ENCODE data around the gene BABAM1. TPM values are rescaled to one million over a fixed set of nuclear protein-coding genes. Genes with fewer than 3 reads are reported as not detected.

The BABAM1 gene
- total RNA-seq, 1 donor from 2014 or later, result 135 TPM

GRCh38 chr19:17325881-17326594 is 58.8 kb downstream of the BABAM1 start:
- ATAC-seq (ENCODE audit: low read depth) (no peak), DNase-seq (no peak)
- Mint-ChIP-seq H3K4me3 (no peak overlapping the region), H3K36me3 (ENCODE audit: low read depth) (peaks cover 10% of the 10 kb centered on the region), H3K4me1 (peaks cover 18% of the 10 kb centered on the region), H3K9me3 (no peaks in the 10 kb centered on the region), H3K27me3 (peaks cover 6% of the 10 kb centered on the region), H3K27ac (no peak overlapping the region)
- intact Hi-C loops (cut with micrococcal nuclease), result no loop called here
- CTCF ChIA-PET, result no interaction called here
- no peak for TF ChIP-seq CTCF (IDR thresholded peaks at IDR 0.05)
- POLR2A ChIA-PET, result interaction anchor here (0.7 to 3.5 kb wide), 4 partner anchors 7 to 34 kb away, joined by 3 to 24 read pairs (median 4); partner anchors contain the start of gene DDA1

- no peak for DNase-seq
- POLR2A ChIA-PET, result interaction anchor here (0.7 to 3.5 kb wide), 2 partner anchors 9 to 17 kb away, joined by 3 to 24 read pairs; partner anchors contain the start of gene DDA1
- H3K27ac Mint-ChIP-seq, result no peak overlapping the region
Measured at GRCh38 chr19:17326595-17326966, 59.3 kb downstream of the BABAM1 start.

GRCh38 chr19:17327068-17327653 is 59.9 kb downstream of the BABAM1 start:
- POLR2A ChIA-PET, result interaction anchor here (0.7 to 3.5 kb wide), 3 partner anchors 9 to 18 kb away, joined by 3 to 24 read pairs (median 3); partner anchors contain the start of gene DDA1
- H3K27me3 Mint-ChIP-seq, result peaks cover 6% of the 10 kb centered on the region
- peak overlapping the region; percentile 52 for H3K4me3 Mint-ChIP-seq
- H3K4me1 Mint-ChIP-seq, result peaks cover 18% of the 10 kb centered on the region
- peaks cover 6% of the 10 kb centered on the region for H3K36me3 Mint-ChIP-seq (ENCODE audit: low read depth)
- intact Hi-C loops (cut with micrococcal nuclease), result no loop called here
- CTCF ChIA-PET, result no interaction called here
- no peak for DNase-seq
- no peak for TF ChIP-seq CTCF (IDR thresholded peaks at IDR 0.05)
- ATAC-seq (ENCODE audit: low read depth), result no peak
- H3K9me3 Mint-ChIP-seq, result no peaks in the 10 kb centered on the region
- H3K27ac Mint-ChIP-seq, result no peak overlapping the region

More at GRCh38 chr19:17326595-17326966, 59.3 kb downstream of the BABAM1 start:
- no peak for TF ChIP-seq CTCF (IDR thresholded peaks at IDR 0.05)
- Mint-ChIP-seq H3K27me3 (peaks cover 6% of the 10 kb centered on the region), H3K4me3 (no peak overlapping the region), H3K36me3 (ENCODE audit: low read depth) (peaks cover 8% of the 10 kb centered on the region), H3K4me1 (peaks cover 18% of the 10 kb centered on the region), H3K9me3 (no peaks in the 10 kb centered on the region)
- no peak for ATAC-seq (ENCODE audit: low read depth)
- intact Hi-C loops (cut with micrococcal nuclease), result no loop called here
- CTCF ChIA-PET, result no interaction called here

- no peaks in the 10 kb centered on the region for H3K36me3 Mint-ChIP-seq (ENCODE audit: low read depth)
- peaks cover 6% of the 10 kb centered on the region for H3K27me3 Mint-ChIP-seq
- CTCF ChIA-PET, result interaction anchor here (1.0 kb wide), 1 partner anchor 23 kb away, joined by 3 read pairs; the partner anchor contains the start of gene MRPL34
- H3K27ac Mint-ChIP-seq, result no peak overlapping the region
- no peak for TF ChIP-seq CTCF (IDR thresholded peaks at IDR 0.05)
- peak overlapping the region; percentile 77 for H3K4me3 Mint-ChIP-seq
- H3K4me1 Mint-ChIP-seq, result peaks cover 16% of the 10 kb centered on the region
- intact Hi-C loops (cut with micrococcal nuclease), result no loop called here
- POLR2A ChIA-PET, result interaction anchor here (0.5 to 3.5 kb wide), 8 partner anchors 11 to 1265 kb away, joined by 3 to 24 read pairs (median 4); partner anchors contain the start of genes DDA1, MRPL34 and SLC27A1
- no peaks in the 10 kb centered on the region for H3K9me3 Mint-ChIP-seq
- ATAC-seq (ENCODE audit: low read depth) (peak; percentile 88), DNase-seq (peak; percentile 56)
Measured at GRCh38 chr19:17327654-17328516, 60.6 kb downstream of the BABAM1 start.

Other genes with a start within 250 kb of the BABAM1 start
- gene CPAMD8, start 240.6 kb upstream of the BABAM1 start, total RNA-seq, result 1.7 and 1.8 TPM in 2 replicates
- gene HAUS8, start 192.0 kb upstream of the BABAM1 start, total RNA-seq, result 15.8 and 17.8 TPM in 2 replicates
- gene MYO9B, start 191.7 kb upstream of the BABAM1 start, total RNA-seq, result 217 and 239 TPM in 2 replicates
- gene USE1, start 52.1 kb upstream of the BABAM1 start, total RNA-seq, result 41.9 and 43.4 TPM in 2 replicates
- 22.4 and 25.8 TPM in 2 replicates for gene OCEL1, start 41.2 kb upstream of the BABAM1 start, total RNA-seq
- 4.3 and 4.6 TPM in 2 replicates for gene NR2F6, start 21.5 kb upstream of the BABAM1 start, total RNA-seq
- gene USHBP1, start 2.7 kb upstream of the BABAM1 start, total RNA-seq, result 0.42 and 0.44 TPM in 2 replicates
- 7.9 and 9.1 TPM in 2 replicates for gene ANKLE1, start 14.5 kb downstream of the BABAM1 start, total RNA-seq
- gene ABHD8, start 36.0 kb downstream of the BABAM1 start, total RNA-seq, result 5.4 and 6.6 TPM in 2 replicates
- 38.2 and 46.1 TPM in 2 replicates for gene MRPL34, start 38.4 kb downstream of the BABAM1 start, total RNA-seq
- gene DDA1, start 42.1 kb downstream of the BABAM1 start, total RNA-seq, result 31.1 and 31.7 TPM in 2 replicates
- gene ANO8, start 67.4 kb downstream of the BABAM1 start, total RNA-seq, result 2.1 and 2.2 TPM in 2 replicates
- 32.4 and 40.2 TPM in 2 replicates for gene GTPBP3, start 70.1 kb downstream of the BABAM1 start, total RNA-seq
- 0.84 TPM in 1 of 2 replicates, not detected in the other for gene PLVAP, start 109.9 kb downstream of the BABAM1 start, total RNA-seq
- 1.7 and 3.9 TPM in 2 replicates for gene CCDC194, start 126.8 kb downstream of the BABAM1 start, total RNA-seq
- gene BST2, start 138.2 kb downstream of the BABAM1 start, total RNA-seq, result 120 and 121 TPM in 2 replicates
- gene MVB12A, start 152.6 kb downstream of the BABAM1 start, total RNA-seq, result 22.8 and 23.3 TPM in 2 replicates
- gene TMEM221, start 181.2 kb downstream of the BABAM1 start, total RNA-seq, result not detected in 2 replicates
- gene NXNL1, start 193.5 kb downstream of the BABAM1 start, total RNA-seq, result not detected in 2 replicates
- gene SLC27A1, start 203.1 kb downstream of the BABAM1 start, total RNA-seq, result 4.3 and 4.6 TPM in 2 replicates
- 107 and 111 TPM in 2 replicates for gene PGLS, start 244.2 kb downstream of the BABAM1 start, total RNA-seq

Measured in activated B cell treated with CpG ODN at 0.5 μM for 24 hours (primary cell).